A549 (cell line): ENCODE results near the gene TSPY9. TPM values are rescaled to one million over a fixed set of nuclear protein-coding genes. Genes with fewer than 3 reads are reported as not detected.
"Not testable (repeated sequence)": the region's sequence is repeated elsewhere in the genome, so short reads cannot be mapped to it uniquely, and the experiment has no call there.

Experiments used
- ATAC-seq, 2 experiments: fragments of 200-7000 bp in 1 of 2; fragments of >200 bp in 1 of 2; cut with Nextera tagmentation in 1 of 2; cut with Tn5 transposase in 1 of 2; 3 replicates each; pipeline versions ENCODE4 v1.8.0 to v1.9.1; 2018 to 2020; ENCODE audit warnings: mild to moderate bottlenecking in 1 of 2, moderate library complexity in 1 of 2
- CTCF ChIA-PET: fragments of 300-600 bp; sonication (Branson Sonifier 250); formaldehyde crosslinking; extraction: SDS; loops from one replicate; lab custom pipeline; 2021; ENCODE audit warnings: antibody characterized with exemption, inconsistent platforms; lab: Yijun Ruan, JAX
- POLR2A ChIA-PET: fragments of 350-600 bp; formaldehyde crosslinking; extraction: SDS; loops from one replicate; lab custom pipeline; 2021; ENCODE audit warnings: antibody characterized with exemption, inconsistent platforms; lab: Yijun Ruan, JAX
- DNase-seq, 2 experiments: peaks; one replicate each; pipeline versions ENCODE4 v3.0.0 to v3.0.0-alpha.2; 2011 to 2016; ENCODE audit warnings: low read depth in 1 of 2, low spot score in 1 of 2
- FAIRE-seq: peaks from 2 replicates; lab custom pipeline; 2011; peaks lifted over from hg19 to GRCh38; lab: Jason Lieb, UNC
- H3K27ac ChIP-seq, 2 experiments: fragments of >200 bp; sonication (Bioruptor Twin); formaldehyde crosslinking; 3 replicates each; pipeline ENCODE4 v1.5.1; 2016 to 2017
- H3K4me1 ChIP-seq: fragments of >200 bp; sonication (Bioruptor Twin); formaldehyde crosslinking; 3 replicates; pipeline ENCODE4 v1.6.1; 2016
- H3K4me2 ChIP-seq: fragments of >200 bp; sonication (Bioruptor Twin); formaldehyde crosslinking; 3 replicates; pipeline ENCODE4 v1.6.1; 2016
- H3K4me3 ChIP-seq: fragments of >200 bp; sonication (Bioruptor Twin); formaldehyde crosslinking; 3 replicates; pipeline ENCODE4 v1.5.1; 2016
- H3K9me3 ChIP-seq: fragments of >200 bp; sonication (Bioruptor Twin); formaldehyde crosslinking; 3 replicates; pipeline ENCODE4 v1.6.1; 2016
- WGBS: methylation state at CpG from one replicate; pipeline ENCODE4 v1.1.6; 2017; ENCODE audit errors: missing lambda C conversion rate; 5-methylcytosine and 5-hydroxymethylcytosine counted together
- polyA minus RNA-seq: library from RNA; depleted of rRNA, polyadenylated mRNA; stranded (reverse); fragments of >200 nt; gene quantifications from 2 replicates; pipeline ENCODE4 v1.2.3, GENCODE V29; 2011; rRNA and poly(A)+ RNA removed
- polyA plus RNA-seq, 4 experiments: library from polyadenylated mRNA; depleted of rRNA in 3 of 4; stranded (reverse); fragments of >200 nt; fragmentation: RNase III in 1 of 4; extraction: RNeasy Plus Mini Kit Qiagen cat#74134 plus additional on column Dnase treatment in 1 of 4; gene quantifications; 2 replicates in 3 of 4; 3 replicates in 1 of 4; pipeline ENCODE4 v1.2.3, GENCODE V29; 2011 to 2017

TSPY9 gene, protein sequence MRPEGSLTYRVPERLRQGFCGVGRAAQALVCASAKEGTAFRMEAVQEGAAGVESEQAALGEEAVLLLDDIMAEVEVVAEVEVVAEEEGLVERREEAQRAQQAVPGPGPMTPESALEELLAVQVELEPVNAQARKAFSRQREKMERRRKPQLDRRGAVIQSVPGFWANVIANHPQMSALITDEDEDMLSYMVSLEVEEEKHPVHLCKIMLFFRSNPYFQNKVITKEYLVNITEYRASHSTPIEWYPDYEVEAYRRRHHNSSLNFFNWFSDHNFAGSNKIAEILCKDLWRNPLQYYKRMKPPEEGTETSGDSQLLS
- not detected in 2 replicates for polyA plus RNA-seq (2011; rRNA removed)
- not detected in 2 replicates for polyA plus RNA-seq (2012; cell fraction: cytosol; rRNA removed)
- polyA plus RNA-seq (2012; cell fraction: nucleus; rRNA removed): not detected in 2 replicates
- not detected in 3 replicates for polyA plus RNA-seq (2017; fragmentation: RNase III; extraction: RNeasy Plus Mini Kit Qiagen cat#74134 plus additional on column Dnase treatment)
- not detected in 2 replicates for polyA minus RNA-seq

DNA sequence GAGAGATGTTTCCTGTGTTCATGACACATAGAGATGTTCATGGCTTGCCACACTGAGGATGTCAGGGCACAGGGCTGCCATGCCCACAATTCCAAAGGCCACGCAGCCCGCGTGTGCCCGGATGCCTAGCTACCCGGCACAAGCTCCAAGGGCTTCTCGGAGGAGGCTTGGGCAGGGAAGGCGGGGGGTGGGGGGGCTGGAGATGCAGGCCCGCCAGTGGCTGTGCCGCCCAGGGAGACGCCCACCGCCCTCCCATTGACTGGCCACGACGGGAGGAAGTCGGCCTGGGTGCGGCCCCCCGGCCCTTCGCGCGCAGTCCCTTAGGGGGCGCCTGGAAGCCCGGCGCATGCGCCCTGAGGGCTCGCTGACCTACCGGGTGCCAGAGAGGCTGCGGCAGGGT, at the start of gene TSPY9:
TSPY9 (plus strand) TSS at position 301 of the 400 bp plus-strand sequence; CDS start at position 347, 46 bp downstream.
- WGBS: no CpG with 5 or more reads among the region's 26 CpGs
- CTCF ChIA-PET, FAIRE-seq, POLR2A ChIA-PET, H3K9me3 ChIP-seq, H3K4me2 ChIP-seq, ATAC-seq, H3K4me1 ChIP-seq, H3K4me3 ChIP-seq, DNase-seq, H3K27ac ChIP-seq: not testable (repeated sequence)

DNA sequence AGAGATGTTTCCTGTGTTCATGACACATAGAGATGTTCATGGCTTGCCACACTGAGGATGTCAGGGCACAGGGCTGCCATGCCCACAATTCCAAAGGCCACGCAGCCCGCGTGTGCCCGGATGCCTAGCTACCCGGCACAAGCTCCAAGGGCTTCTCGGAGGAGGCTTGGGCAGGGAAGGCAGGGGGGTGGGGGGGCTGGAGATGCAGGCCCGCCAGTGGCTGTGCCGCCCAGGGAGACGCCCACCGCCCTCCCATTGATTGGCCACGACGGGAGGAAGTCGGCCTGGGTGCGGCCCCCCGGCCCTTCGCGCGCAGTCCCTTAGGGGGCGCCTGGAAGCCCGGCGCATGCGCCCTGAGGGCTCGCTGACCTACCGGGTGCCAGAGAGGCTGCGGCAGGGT, 20.4 kb upstream of the TSPY9 start, which contains the start of gene TSPY1:
TSPY1 (plus strand) TSS at position 301 of the 400 bp plus-strand sequence; CDS start at position 347, 46 bp downstream.
- FAIRE-seq, ATAC-seq, POLR2A ChIA-PET, CTCF ChIA-PET, DNase-seq, H3K9me3 ChIP-seq, H3K4me1 ChIP-seq, H3K4me3 ChIP-seq, H3K4me2 ChIP-seq, H3K27ac ChIP-seq: not testable (repeated sequence)
- WGBS: no CpG with 5 or more reads among the region's 25 CpGs

DNA sequence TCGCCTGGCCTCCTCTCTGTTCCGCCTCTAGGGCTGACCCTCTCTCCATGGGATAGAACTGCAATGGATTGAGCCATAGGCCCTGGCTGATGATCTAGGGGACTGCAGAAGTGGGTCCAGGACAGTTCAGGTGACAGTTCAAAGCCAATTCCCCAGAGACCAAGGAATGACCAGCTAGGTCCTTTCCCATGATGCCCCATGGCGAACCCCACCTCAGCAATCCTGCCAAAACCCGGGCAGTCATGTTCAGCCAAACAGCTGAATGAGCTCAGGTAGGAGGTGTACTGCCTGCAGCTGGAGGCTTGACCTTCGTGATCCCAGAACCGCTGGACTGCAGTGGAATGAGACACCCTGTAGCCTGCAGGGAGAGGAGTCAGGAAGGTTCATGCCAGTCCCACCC, 17.3 kb downstream of the TSPY9 start:
- not testable (repeated sequence) for FAIRE-seq

DNA sequence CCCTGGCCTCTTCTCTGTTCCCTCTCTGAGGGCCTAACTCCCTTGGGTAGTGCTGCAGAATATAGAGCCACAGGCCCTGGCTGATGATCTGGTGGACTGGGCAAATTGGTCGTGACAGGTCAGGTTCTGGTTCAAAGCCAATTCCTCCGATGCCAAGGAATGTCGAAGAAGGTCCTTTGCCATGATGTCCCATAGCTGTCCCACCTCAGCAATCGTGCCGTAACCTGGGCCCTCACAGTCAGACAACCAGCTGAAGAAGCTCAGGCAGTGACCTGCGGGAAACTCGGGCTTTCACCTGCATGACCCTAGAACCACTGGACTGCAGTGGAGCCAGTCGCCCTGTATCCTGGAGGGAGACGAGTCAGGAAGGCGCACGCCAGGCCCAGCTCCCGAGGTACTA, 29.2 kb downstream of the TSPY9 start:
- FAIRE-seq, H3K4me3 ChIP-seq, H3K9me3 ChIP-seq, ATAC-seq, H3K4me1 ChIP-seq, H3K27ac ChIP-seq, POLR2A ChIA-PET, CTCF ChIA-PET, H3K4me2 ChIP-seq, DNase-seq: not testable (repeated sequence)
- WGBS: 23% methylated on average over 5 of the region's 12 CpGs

More for the DNA sequence above, 17.3 kb downstream of the TSPY9 start:
- ATAC-seq, H3K9me3 ChIP-seq, H3K4me1 ChIP-seq, H3K4me2 ChIP-seq, CTCF ChIA-PET, POLR2A ChIA-PET, DNase-seq, H3K27ac ChIP-seq, H3K4me3 ChIP-seq: not testable (repeated sequence)
- 0% methylated on average over 2 of the region's 6 CpGs for WGBS

GRCh38 chrY:9527580-9527979, 40.5 kb downstream of the TSPY9 start, which contains the start of gene TSPY10:
TSS of gene TSPY10 (plus strand) at chrY:9527880. CDS start at chrY:9527926, 46 bp downstream.
- H3K9me3 ChIP-seq, CTCF ChIA-PET, FAIRE-seq, DNase-seq, H3K4me2 ChIP-seq, POLR2A ChIA-PET, H3K4me3 ChIP-seq, H3K27ac ChIP-seq, H3K4me1 ChIP-seq, ATAC-seq: not testable (repeated sequence)
- WGBS: no CpG with 5 or more reads among the region's 26 CpGs

Other genes starting within 250 kb of the TSPY9 start
- not detected in 2 replicates for gene TSPY4, start 149.8 kb upstream of the TSPY9 start, polyA plus RNA-seq (2011; rRNA removed)
- not detected in 3 replicates for gene TSPY4, start 149.8 kb upstream of the TSPY9 start, polyA plus RNA-seq (2017; fragmentation: RNase III; extraction: RNeasy Plus Mini Kit Qiagen cat#74134 plus additional on column Dnase treatment)
- gene TSPY8, start 129.5 kb upstream of the TSPY9 start, polyA plus RNA-seq (2011; rRNA removed): not detected in 2 replicates
- not detected in 3 replicates for gene TSPY8, start 129.5 kb upstream of the TSPY9 start, polyA plus RNA-seq (2017; fragmentation: RNase III; extraction: RNeasy Plus Mini Kit Qiagen cat#74134 plus additional on column Dnase treatment)
- not detected in 2 replicates for gene TSPY3, start 88.8 kb upstream of the TSPY9 start, polyA plus RNA-seq (2011; rRNA removed)
- not detected in 3 replicates for gene TSPY3, start 88.8 kb upstream of the TSPY9 start, polyA plus RNA-seq (2017; fragmentation: RNase III; extraction: RNeasy Plus Mini Kit Qiagen cat#74134 plus additional on column Dnase treatment)
- not detected in 2 replicates for gene TSPY1, start 20.3 kb upstream of the TSPY9 start, polyA plus RNA-seq (2011; rRNA removed)
- gene TSPY1, start 20.3 kb upstream of the TSPY9 start, polyA plus RNA-seq (2017; fragmentation: RNase III; extraction: RNeasy Plus Mini Kit Qiagen cat#74134 plus additional on column Dnase treatment): not detected in 3 replicates
- gene TSPY10, start 40.6 kb downstream of the TSPY9 start, polyA plus RNA-seq (2011; rRNA removed): not detected in 2 replicates
- gene TSPY10, start 40.6 kb downstream of the TSPY9 start, polyA plus RNA-seq (2017; fragmentation: RNase III; extraction: RNeasy Plus Mini Kit Qiagen cat#74134 plus additional on column Dnase treatment): not detected in 3 replicates